ENCODE data around the gene ETNK2. TPM values are rescaled to one million over a fixed set of nuclear protein-coding genes. Genes with fewer than 3 reads are reported as not detected.

Gene ETNK2
- total RNA-seq, 3 donors from 2014 or later = 13.8 to 66.1 (median 16.8) TPM

DNA sequence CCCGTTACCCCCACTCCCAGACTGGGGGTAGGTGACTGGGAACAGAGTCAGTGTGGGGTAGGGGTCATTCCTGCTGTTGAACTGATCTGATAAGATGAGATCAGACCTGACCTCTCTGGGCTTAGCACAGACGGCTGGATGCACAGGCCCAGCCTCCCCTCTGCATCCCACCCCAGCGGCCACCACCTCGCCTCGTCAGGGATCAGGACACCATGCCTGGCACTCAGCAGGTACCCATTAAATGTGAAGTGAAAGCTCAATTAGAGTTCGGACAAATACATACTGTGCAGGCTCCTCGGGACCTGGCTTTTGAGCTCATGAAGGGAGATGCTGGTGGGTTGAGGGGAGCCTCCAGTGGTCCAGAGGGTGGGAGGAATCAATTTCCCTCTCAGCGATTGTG is 63.2 kb downstream of the ETNK2 start:
- Histone ChIP-seq H3K9me3 (no peaks in the 10 kb centered on the region), H3K36me3 (no peaks in the 10 kb centered on the region), H3K4me3 (peak overlapping the region; percentile 7 to 47 (median 24)), H3K4me1 (peaks cover 30 to 42% of the 10 kb centered on the region in 2 donors), H3K27ac (peak overlapping the region; percentile 92 to 95), H3K27me3 (no peaks in the 10 kb centered on the region)
- intact Hi-C loops (cut with DNase I; ENCODE audit: low total_unique reads) = no loop called here
- DNase-seq (ENCODE audit: low spot score in 2 of 2) = no peak
- TF ChIP-seq POLR2AphosphoS5 (IDR thresholded peaks at IDR 0.05) (no peak), POLR2A (IDR thresholded peaks at IDR 0.05) (no peak)
- TF ChIP-seq, protein P1, sequence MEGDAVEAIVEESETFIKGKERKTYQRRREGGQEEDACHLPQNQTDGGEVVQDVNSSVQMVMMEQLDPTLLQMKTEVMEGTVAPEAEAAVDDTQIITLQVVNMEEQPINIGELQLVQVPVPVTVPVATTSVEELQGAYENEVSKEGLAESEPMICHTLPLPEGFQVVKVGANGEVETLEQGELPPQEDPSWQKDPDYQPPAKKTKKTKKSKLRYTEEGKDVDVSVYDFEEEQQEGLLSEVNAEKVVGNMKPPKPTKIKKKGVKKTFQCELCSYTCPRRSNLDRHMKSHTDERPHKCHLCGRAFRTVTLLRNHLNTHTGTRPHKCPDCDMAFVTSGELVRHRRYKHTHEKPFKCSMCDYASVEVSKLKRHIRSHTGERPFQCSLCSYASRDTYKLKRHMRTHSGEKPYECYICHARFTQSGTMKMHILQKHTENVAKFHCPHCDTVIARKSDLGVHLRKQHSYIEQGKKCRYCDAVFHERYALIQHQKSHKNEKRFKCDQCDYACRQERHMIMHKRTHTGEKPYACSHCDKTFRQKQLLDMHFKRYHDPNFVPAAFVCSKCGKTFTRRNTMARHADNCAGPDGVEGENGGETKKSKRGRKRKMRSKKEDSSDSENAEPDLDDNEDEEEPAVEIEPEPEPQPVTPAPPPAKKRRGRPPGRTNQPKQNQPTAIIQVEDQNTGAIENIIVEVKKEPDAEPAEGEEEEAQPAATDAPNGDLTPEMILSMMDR (IDR thresholded peaks at IDR 0.05) = no peak

- peak overlapping the region; percentile 7 to 47 (median 24) for H3K4me3 ChIP-seq
- DNase-seq (ENCODE audit: low spot score in 2 of 2) = no peak
- H3K9me3 ChIP-seq = no peaks in the 10 kb centered on the region
- H3K4me1 ChIP-seq = peaks cover 30 to 48% of the 10 kb centered on the region in 2 donors
- H3K27me3 ChIP-seq = no peaks in the 10 kb centered on the region
- no peaks in the 10 kb centered on the region for H3K36me3 ChIP-seq
- TF ChIP-seq, protein P1 (IDR thresholded peaks at IDR 0.05) = no peak
- TF ChIP-seq POLR2A (IDR thresholded peaks at IDR 0.05) (no peak), POLR2AphosphoS5 (IDR thresholded peaks at IDR 0.05) (no peak)
- intact Hi-C loops (cut with DNase I; ENCODE audit: low total_unique reads) = no loop called here
- peak overlapping the region; percentile 92 to 95 for H3K27ac ChIP-seq
Measured at GRCh38 chr1:204087893-204088528, 63.8 kb downstream of the ETNK2 start.

- Histone ChIP-seq H3K27ac (peak overlapping the region; percentile 92 to 95), H3K36me3 (no peaks in the 10 kb centered on the region), H3K4me3 (peak overlapping the region in 1 of 3 donors; percentile 47), H3K4me1 (peaks cover 30 to 54% of the 10 kb centered on the region in 2 donors), H3K9me3 (no peaks in the 10 kb centered on the region), H3K27me3 (no peaks in the 10 kb centered on the region)
- DNase-seq (ENCODE audit: low spot score in 2 of 2) = no peak
- intact Hi-C loops (cut with DNase I; ENCODE audit: low total_unique reads) = no loop called here
- TF ChIP-seq, protein P1 (IDR thresholded peaks at IDR 0.05) = no peak
- no peak for TF ChIP-seq POLR2A (IDR thresholded peaks at IDR 0.05)
- no peak for TF ChIP-seq POLR2AphosphoS5 (IDR thresholded peaks at IDR 0.05)
Measured at GRCh38 chr1:204087181-204087892, 64.5 kb downstream of the ETNK2 start.

DNA sequence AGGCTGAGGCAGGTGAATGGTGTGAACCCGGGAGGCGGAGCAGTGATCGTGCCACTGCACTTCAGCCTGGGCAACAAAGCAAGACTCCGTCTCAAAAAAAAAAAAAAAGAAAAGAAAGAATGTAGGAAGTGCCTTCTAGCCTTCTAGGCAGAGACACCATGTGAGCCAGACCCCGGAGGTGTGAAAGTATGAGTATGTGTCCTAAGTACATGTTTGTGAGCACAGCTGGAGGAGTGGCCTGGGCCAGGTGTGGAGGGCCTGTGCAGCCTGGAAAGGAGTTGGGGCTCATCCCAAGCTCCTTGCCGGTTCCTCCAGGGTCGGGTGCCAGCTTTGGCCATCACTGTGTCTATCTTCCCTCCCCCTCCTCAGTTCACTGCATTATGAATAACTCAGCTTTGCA is 66.0 kb downstream of the ETNK2 start:
- no peaks in the 10 kb centered on the region for H3K9me3 ChIP-seq
- TF ChIP-seq POLR2A (IDR thresholded peaks at IDR 0.05) (no peak), POLR2AphosphoS5 (IDR thresholded peaks at IDR 0.05) (no peak)
- TF ChIP-seq, protein P1 (IDR thresholded peaks at IDR 0.05) = no peak
- intact Hi-C loops (cut with DNase I; ENCODE audit: low total_unique reads) = no loop called here
- H3K36me3 ChIP-seq = no peaks in the 10 kb centered on the region
- DNase-seq (ENCODE audit: low spot score in 2 of 2) = no peak
- peak overlapping the region; percentile 92 to 95 for H3K27ac ChIP-seq
- peaks cover 36 to 66% of the 10 kb centered on the region in 2 donors for H3K4me1 ChIP-seq
- H3K4me3 ChIP-seq = no peak overlapping the region
- H3K27me3 ChIP-seq = no peaks in the 10 kb centered on the region

DNA sequence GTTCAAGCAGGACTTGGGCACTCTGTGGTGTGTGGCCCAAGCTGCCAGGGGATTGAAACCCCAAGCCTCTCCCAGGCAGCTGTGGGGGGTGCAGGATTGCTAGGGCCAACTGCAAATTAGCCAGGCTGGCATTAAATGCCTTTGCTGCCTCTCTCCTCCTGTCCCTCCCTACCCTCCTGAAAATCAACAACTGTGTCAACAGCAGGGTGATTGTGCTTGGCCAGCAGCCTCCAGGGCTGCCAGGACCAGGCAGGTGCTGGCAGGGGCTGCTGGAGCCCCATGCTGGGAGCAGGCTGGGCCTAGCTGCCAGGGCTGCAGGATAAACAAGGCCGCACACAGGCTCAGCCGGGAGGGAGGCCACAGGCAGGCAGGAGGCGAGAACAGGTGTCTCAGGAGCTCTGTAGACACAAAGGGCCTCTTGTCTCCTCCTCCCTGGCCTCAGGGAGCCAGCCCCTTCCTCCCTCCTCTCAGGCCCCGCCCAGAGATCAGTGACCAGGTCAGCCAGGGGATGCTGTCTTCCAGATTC is 67.5 kb downstream of the ETNK2 start:
- H3K9me3 ChIP-seq = no peaks in the 10 kb centered on the region
- peak in 2 of 3 donors; percentile 23 to 33 for TF ChIP-seq POLR2AphosphoS5 (IDR thresholded peaks at IDR 0.05)
- TF ChIP-seq, protein P1 (IDR thresholded peaks at IDR 0.05) = no peak
- no peaks in the 10 kb centered on the region for H3K27me3 ChIP-seq
- peak overlapping the region in 2 of 3 donors; percentile 11 to 12 for H3K4me3 ChIP-seq
- no peaks in the 10 kb centered on the region for H3K36me3 ChIP-seq
- intact Hi-C loops (cut with DNase I; ENCODE audit: low total_unique reads) = loop anchor here (5.0 kb wide), 1 partner anchor 378 kb away; no protein-coding TSS in a partner anchor
- H3K27ac ChIP-seq = peak overlapping the region; percentile 91 to 92
- peak; percentile 79 for DNase-seq (ENCODE audit: low spot score in 2 of 2)
- H3K4me1 ChIP-seq = peaks cover 43 to 73% of the 10 kb centered on the region in 2 donors
